GM23338 (cell line): ENCODE results near the gene OLFML2B.

Source experiments
- EZH2 ChIP-seq: fragments of 200-600 bp; sonication (generic); IDR thresholded peaks from one replicate; pipeline ENCODE4 v1.8.0; 2017; ENCODE audit warnings: antibody characterized with exemption, mild to moderate bottlenecking, low read depth; ENCODE audit not compliant: unreplicated experiment
- EZH2phosphoT487 ChIP-seq: fragments of 200-600 bp; sonication (generic); IDR thresholded peaks from one replicate; pipeline ENCODE4 v1.8.1; 2018; ENCODE audit warnings: antibody characterized with exemption; ENCODE audit not compliant: unreplicated experiment
- POLR2AphosphoS5 ChIP-seq: IDR thresholded peaks from 2 replicates; pipeline ENCODE4 v1.6.1; 2016; ENCODE audit warnings: antibody characterized with exemption, low read depth
- STAT1 ChIP-seq: IDR thresholded peaks from one replicate; pipeline ENCODE4 v1.6.1; 2016; ENCODE audit warnings: antibody characterized with exemption; ENCODE audit not compliant: unreplicated experiment
- ZNF331 ChIP-seq: fragments of 250-450 bp; sonication (Bioruptor Pico); IDR thresholded peaks from 2 replicates; pipeline ENCODE4 v1.5.0; 2020; ENCODE audit warnings: low read depth, mild to moderate bottlenecking, moderate library complexity
- TF ChIP-seq, protein P1 (sequence below), 2 experiments: fragments of 200-600 bp in 1 of 2; sonication (generic) in 1 of 2; conservative IDR thresholded peaks; 2 replicates each; pipeline versions ENCODE4 v1.5.1 to v1.6.1; 2016 to 2017; ENCODE audit warnings: antibody characterized with exemption in 2 of 2, low read depth in 2 of 2, mild to moderate bottlenecking in 2 of 2, moderate library complexity in 1 of 2
- TF ChIP-seq, protein P2 (sequence below): IDR thresholded peaks from one replicate; pipeline ENCODE4 v1.6.1; 2018; ENCODE audit warnings: antibody characterized with exemption; ENCODE audit not compliant: unreplicated experiment
- TF ChIP-seq, protein P3 (sequence below): IDR thresholded peaks from 2 replicates; pipeline ENCODE4 v1.6.1; 2016; ENCODE audit warnings: antibody characterized with exemption
- TF ChIP-seq, protein P4 (sequence below): fragments of 250-450 bp; sonication (Bioruptor Pico); IDR thresholded peaks from 2 replicates; pipeline ENCODE4 v1.5.0; 2020; ENCODE audit warnings: mild to moderate bottlenecking, moderate library complexity

DNA sequence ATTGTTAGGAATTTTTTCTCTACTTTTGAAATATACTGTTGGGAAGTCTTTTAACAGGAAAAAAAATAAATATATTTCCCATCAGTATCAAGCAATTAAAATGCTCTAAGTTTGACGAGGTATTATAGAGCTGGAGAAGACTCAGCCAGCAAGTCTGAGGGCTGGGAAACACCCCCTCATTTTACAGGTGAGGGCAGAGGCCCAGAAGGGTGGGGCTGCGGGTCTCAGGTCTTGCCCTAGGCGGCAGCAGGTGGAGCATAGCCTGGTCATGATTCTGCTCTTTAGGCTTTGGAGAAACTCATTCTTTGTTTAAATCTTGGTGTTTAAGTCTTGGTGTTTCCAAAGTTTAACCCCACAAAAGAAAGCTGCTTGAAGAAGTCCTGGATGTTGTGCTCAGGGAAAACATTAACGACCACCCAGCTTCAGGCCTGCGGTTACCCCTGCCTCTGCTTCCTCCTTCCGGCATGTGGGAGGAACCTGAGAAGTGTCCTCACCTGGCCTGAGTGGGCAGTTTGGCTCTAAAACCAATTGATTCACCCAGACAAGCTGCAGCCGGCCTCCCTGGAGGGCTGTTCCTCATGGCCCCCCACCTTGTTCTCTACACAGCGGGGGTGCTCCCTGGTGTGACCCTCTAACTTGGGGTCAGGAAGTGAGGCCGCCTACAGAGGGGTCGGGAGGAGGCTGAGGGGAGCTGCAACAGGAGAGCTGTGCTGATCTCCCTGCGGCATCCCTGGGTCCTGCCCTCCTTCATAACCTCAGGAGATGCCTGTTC, 41.7 kb downstream of the OLFML2B start:
- TF ChIP-seq, protein P1, sequence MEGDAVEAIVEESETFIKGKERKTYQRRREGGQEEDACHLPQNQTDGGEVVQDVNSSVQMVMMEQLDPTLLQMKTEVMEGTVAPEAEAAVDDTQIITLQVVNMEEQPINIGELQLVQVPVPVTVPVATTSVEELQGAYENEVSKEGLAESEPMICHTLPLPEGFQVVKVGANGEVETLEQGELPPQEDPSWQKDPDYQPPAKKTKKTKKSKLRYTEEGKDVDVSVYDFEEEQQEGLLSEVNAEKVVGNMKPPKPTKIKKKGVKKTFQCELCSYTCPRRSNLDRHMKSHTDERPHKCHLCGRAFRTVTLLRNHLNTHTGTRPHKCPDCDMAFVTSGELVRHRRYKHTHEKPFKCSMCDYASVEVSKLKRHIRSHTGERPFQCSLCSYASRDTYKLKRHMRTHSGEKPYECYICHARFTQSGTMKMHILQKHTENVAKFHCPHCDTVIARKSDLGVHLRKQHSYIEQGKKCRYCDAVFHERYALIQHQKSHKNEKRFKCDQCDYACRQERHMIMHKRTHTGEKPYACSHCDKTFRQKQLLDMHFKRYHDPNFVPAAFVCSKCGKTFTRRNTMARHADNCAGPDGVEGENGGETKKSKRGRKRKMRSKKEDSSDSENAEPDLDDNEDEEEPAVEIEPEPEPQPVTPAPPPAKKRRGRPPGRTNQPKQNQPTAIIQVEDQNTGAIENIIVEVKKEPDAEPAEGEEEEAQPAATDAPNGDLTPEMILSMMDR (conservative IDR thresholded peaks at IDR 0.05; ENCODE audit: low read depth in 2 of 2), result no peak
- TF ChIP-seq EZH2 (no peak), POLR2AphosphoS5 (no peak), ZNF331 (CRISPR knock-in tag) (no peak), EZH2phosphoT487 (no peak), STAT1 (no peak)
- TF ChIP-seq, protein P2, sequence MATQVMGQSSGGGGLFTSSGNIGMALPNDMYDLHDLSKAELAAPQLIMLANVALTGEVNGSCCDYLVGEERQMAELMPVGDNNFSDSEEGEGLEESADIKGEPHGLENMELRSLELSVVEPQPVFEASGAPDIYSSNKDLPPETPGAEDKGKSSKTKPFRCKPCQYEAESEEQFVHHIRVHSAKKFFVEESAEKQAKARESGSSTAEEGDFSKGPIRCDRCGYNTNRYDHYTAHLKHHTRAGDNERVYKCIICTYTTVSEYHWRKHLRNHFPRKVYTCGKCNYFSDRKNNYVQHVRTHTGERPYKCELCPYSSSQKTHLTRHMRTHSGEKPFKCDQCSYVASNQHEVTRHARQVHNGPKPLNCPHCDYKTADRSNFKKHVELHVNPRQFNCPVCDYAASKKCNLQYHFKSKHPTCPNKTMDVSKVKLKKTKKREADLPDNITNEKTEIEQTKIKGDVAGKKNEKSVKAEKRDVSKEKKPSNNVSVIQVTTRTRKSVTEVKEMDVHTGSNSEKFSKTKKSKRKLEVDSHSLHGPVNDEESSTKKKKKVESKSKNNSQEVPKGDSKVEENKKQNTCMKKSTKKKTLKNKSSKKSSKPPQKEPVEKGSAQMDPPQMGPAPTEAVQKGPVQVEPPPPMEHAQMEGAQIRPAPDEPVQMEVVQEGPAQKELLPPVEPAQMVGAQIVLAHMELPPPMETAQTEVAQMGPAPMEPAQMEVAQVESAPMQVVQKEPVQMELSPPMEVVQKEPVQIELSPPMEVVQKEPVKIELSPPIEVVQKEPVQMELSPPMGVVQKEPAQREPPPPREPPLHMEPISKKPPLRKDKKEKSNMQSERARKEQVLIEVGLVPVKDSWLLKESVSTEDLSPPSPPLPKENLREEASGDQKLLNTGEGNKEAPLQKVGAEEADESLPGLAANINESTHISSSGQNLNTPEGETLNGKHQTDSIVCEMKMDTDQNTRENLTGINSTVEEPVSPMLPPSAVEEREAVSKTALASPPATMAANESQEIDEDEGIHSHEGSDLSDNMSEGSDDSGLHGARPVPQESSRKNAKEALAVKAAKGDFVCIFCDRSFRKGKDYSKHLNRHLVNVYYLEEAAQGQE, result no peak
- TF ChIP-seq, protein P3, sequence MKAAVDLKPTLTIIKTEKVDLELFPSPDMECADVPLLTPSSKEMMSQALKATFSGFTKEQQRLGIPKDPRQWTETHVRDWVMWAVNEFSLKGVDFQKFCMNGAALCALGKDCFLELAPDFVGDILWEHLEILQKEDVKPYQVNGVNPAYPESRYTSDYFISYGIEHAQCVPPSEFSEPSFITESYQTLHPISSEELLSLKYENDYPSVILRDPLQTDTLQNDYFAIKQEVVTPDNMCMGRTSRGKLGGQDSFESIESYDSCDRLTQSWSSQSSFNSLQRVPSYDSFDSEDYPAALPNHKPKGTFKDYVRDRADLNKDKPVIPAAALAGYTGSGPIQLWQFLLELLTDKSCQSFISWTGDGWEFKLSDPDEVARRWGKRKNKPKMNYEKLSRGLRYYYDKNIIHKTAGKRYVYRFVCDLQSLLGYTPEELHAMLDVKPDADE, result no peak
- TF ChIP-seq, protein P4, sequence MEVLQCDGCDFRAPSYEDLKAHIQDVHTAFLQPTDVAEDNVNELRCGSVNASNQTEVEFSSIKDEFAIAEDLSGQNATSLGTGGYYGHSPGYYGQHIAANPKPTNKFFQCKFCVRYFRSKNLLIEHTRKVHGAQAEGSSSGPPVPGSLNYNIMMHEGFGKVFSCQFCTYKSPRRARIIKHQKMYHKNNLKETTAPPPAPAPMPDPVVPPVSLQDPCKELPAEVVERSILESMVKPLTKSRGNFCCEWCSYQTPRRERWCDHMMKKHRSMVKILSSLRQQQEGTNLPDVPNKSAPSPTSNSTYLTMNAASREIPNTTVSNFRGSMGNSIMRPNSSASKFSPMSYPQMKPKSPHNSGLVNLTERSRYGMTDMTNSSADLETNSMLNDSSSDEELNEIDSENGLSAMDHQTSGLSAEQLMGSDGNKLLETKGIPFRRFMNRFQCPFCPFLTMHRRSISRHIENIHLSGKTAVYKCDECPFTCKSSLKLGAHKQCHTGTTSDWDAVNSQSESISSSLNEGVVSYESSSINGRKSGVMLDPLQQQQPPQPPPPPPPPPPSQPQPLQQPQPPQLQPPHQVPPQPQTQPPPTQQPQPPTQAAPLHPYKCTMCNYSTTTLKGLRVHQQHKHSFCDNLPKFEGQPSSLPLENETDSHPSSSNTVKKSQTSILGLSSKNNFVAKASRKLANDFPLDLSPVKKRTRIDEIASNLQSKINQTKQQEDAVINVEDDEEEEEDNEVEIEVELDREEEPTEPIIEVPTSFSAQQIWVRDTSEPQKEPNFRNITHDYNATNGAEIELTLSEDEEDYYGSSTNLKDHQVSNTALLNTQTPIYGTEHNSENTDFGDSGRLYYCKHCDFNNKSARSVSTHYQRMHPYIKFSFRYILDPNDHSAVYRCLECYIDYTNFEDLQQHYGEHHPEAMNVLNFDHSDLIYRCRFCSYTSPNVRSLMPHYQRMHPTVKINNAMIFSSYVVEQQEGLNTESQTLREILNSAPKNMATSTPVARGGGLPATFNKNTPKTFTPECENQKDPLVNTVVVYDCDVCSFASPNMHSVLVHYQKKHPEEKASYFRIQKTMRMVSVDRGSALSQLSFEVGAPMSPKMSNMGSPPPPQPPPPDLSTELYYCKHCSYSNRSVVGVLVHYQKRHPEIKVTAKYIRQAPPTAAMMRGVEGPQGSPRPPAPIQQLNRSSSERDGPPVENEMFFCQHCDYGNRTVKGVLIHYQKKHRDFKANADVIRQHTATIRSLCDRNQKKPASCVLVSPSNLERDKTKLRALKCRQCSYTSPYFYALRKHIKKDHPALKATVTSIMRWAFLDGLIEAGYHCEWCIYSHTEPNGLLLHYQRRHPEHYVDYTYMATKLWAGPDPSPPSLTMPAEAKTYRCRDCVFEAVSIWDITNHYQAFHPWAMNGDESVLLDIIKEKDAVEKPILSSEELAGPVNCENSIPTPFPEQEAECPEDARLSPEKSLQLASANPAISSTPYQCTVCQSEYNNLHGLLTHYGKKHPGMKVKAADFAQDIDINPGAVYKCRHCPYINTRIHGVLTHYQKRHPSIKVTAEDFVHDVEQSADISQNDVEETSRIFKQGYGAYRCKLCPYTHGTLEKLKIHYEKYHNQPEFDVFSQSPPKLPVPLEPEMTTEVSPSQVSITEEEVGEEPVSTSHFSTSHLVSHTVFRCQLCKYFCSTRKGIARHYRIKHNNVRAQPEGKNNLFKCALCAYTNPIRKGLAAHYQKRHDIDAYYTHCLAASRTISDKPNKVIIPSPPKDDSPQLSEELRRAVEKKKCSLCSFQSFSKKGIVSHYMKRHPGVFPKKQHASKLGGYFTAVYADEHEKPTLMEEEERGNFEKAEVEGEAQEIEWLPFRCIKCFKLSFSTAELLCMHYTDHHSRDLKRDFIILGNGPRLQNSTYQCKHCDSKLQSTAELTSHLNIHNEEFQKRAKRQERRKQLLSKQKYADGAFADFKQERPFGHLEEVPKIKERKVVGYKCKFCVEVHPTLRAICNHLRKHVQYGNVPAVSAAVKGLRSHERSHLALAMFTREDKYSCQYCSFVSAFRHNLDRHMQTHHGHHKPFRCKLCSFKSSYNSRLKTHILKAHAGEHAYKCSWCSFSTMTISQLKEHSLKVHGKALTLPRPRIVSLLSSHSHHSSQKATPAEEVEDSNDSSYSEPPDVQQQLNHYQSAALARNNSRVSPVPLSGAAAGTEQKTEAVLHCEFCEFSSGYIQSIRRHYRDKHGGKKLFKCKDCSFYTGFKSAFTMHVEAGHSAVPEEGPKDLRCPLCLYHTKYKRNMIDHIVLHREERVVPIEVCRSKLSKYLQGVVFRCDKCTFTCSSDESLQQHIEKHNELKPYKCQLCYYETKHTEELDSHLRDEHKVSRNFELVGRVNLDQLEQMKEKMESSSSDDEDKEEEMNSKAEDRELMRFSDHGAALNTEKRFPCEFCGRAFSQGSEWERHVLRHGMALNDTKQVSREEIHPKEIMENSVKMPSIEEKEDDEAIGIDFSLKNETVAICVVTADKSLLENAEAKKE (CRISPR knock-in tag), result no peak
